ENCODE measurements around the gene SF1. TPM values are rescaled to one million over a fixed set of nuclear protein-coding genes. Genes with fewer than 3 reads are reported as not detected.
A peak's percentile ranks its signal among the peaks of the same experiment; 100 is the strongest.

Gene SF1
- total and polyA plus RNA-seq, 11 donors, result 59.2 to 349 (median 152) TPM

- Histone ChIP-seq H3K27ac (peak overlapping the region in 11 of 12 donors; percentile 25 to 68 (median 55)), H3K4me3 (no peak overlapping the region), H3K36me3 (peaks cover 0 to 54% (median 27%) of the 10 kb centered on the region in 9 donors), H3K9me3 (no peaks in the 10 kb centered on the region), H3K4me1 (peaks cover 0 to 16% (median 5%) of the 10 kb centered on the region in 12 donors), H3K27me3 (no peaks in the 10 kb centered on the region)
- TF ChIP-seq POLR2A (IDR thresholded peaks at IDR 0.05) (no peak), CTCF (IDR thresholded peaks at IDR 0.05) (no peak)
- intact Hi-C loops (cut with DNase I), result loop anchor here in 1 of 10 donors (5.0 kb wide), 1 partner anchor 99 kb away; no protein-coding TSS in a partner anchor
- DNase-seq (no peak), ATAC-seq (peak in 2 of 4 donors; percentile 12 to 53)
- WGBS, 4 donors, result 48 to 58% (median 53%) methylated on average over 11 of the region's 11 CpGs
These were observed 15.2 kb upstream of the SF1 start for GRCh38 chr11:64793271-64794160.

- no peak for ATAC-seq
- 93 to 98% (median 95%) methylated on average over 4 of the region's 4 CpGs for WGBS, 4 donors
- peaks cover 0 to 54% (median 27%) of the 10 kb centered on the region in 9 donors for H3K36me3 ChIP-seq
- peaks cover 0 to 16% (median 5%) of the 10 kb centered on the region in 12 donors for H3K4me1 ChIP-seq
- H3K27ac ChIP-seq, result no peak overlapping the region
- H3K4me3 ChIP-seq, result no peak overlapping the region
- no peaks in the 10 kb centered on the region for H3K9me3 ChIP-seq
- TF ChIP-seq POLR2A (IDR thresholded peaks at IDR 0.05), result no peak
- no peak for TF ChIP-seq CTCF (IDR thresholded peaks at IDR 0.05)
- no peak for DNase-seq
- intact Hi-C loops (cut with DNase I), result loop anchor here in 1 of 10 donors (5.0 kb wide), 1 partner anchor 100 kb away; no protein-coding TSS in a partner anchor
- H3K27me3 ChIP-seq, result no peaks in the 10 kb centered on the region
These were observed 14.1 kb upstream of the SF1 start for GRCh38 chr11:64792482-64792881.

GRCh38 chr11:64791781-64792291 is 13.5 kb upstream of the SF1 start:
- Histone ChIP-seq H3K9me3 (no peaks in the 10 kb centered on the region), H3K4me1 (peaks cover 0 to 16% (median 5%) of the 10 kb centered on the region in 12 donors), H3K4me3 (no peak overlapping the region), H3K36me3 (peaks cover 0 to 49% (median 22%) of the 10 kb centered on the region in 9 donors), H3K27ac (no peak overlapping the region), H3K27me3 (no peaks in the 10 kb centered on the region)
- DNase-seq (peak in 1 of 5 donors; percentile 22), ATAC-seq (no peak)
- TF ChIP-seq CTCF (IDR thresholded peaks at IDR 0.05) (no peak), POLR2A (IDR thresholded peaks at IDR 0.05) (no peak)
- intact Hi-C loops (cut with DNase I), result loop anchor here in 1 of 10 donors (5.0 kb wide), 1 partner anchor 100 kb away; no protein-coding TSS in a partner anchor
- WGBS, 4 donors, result 90 to 94% (median 93%) methylated on average over 12 to 14 of the region's 14 CpGs
